ENCODE results near the gene PRR18.
A peak's percentile ranks its signal among the peaks of the same experiment; 100 is the strongest.

The PRR18 gene

DNA sequence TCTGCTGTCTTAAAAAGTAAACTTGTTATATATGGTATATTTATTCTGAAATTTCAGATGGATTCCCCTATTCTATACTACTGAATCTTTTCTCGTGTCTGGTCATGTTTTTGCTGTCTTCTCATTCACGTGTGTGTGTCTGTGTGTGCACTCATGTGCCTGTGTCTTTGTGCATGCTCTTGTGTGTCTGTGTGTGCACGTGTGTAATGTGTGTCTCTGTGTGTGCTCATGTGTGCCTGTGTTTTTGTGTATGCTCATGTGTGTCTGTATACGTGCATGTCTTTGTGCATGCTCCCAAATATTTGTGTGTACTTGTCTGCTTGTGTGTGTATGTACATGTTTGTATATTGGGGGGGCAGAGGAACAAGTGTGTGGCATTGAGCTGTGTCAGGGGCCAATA is 34.0 kb downstream of the PRR18 start:
- DNase-seq = no peak

DNA sequence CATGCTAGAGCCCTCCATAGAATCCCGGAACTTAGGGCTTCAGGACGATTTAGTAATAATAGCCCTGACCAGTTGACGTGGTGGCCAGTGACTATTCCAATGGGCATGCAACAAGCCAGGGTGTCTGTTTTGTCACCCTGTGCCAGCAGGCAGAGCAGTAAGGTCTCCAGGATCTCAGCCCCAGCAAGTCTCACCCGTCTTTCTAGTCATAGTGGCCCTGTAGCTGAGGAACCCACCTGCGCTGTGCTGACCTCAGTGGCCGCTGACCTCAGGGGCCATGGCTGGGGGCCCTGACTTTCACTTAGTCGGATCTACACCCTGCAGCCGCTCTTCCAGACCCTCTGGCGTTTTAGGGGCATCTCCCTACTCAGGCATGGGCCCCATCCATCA is 36.8 kb downstream of the PRR18 start:
- DNase-seq = no peak

- no peak for DNase-seq
Measured at GRCh38 chr6:166270706-166271375, 37.4 kb downstream of the PRR18 start.

- no peak for DNase-seq
Measured at GRCh38 chr6:166269301-166270039, 38.7 kb downstream of the PRR18 start.

DNA sequence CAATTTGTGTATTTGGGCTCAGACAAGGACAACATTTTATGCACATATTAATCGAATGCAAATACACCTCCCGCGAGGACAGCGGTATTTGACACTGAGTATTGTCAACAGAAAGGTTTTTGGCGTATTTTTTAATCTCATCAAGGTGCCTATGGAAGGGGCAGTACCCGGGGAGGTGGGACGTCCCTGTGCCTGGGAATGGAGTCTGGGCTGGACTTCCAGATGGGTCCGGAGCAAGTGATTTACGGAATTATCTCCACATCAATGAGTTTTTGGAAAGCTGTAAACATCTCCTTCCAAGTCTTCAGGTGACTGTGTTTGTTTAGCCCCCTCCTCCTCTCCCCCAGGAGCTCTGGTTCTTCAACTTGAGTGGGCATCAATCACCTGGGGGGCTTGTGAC is 39.8 kb downstream of the PRR18 start:
- DNase-seq = no peak

DNA sequence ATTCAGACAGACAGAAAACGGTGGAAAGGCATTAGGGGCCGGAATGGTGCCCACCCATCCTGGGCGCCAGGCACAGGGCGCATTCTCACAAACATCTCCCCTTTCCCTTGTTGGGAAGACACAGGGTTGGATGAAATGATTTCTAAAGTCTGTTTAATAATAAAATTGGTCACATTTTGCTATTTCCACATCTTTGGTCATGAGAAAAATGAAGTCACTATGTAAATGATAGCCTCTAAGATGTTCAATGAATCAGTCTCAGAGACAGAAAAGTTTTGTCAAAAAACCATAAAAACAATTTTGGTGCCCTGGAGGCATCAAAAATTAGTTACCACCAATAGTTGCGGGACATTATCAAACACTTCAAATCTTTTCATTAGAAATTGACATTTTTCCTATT is 40.7 kb downstream of the PRR18 start:
- DNase-seq = no peak

GRCh38 chr6:166266336-166266735 is 41.9 kb downstream of the PRR18 start:
- no peak for DNase-seq

- DNase-seq = no peak
Measured at GRCh38 chr6:166262743-166263515, 45.3 kb downstream of the PRR18 start.

DNA sequence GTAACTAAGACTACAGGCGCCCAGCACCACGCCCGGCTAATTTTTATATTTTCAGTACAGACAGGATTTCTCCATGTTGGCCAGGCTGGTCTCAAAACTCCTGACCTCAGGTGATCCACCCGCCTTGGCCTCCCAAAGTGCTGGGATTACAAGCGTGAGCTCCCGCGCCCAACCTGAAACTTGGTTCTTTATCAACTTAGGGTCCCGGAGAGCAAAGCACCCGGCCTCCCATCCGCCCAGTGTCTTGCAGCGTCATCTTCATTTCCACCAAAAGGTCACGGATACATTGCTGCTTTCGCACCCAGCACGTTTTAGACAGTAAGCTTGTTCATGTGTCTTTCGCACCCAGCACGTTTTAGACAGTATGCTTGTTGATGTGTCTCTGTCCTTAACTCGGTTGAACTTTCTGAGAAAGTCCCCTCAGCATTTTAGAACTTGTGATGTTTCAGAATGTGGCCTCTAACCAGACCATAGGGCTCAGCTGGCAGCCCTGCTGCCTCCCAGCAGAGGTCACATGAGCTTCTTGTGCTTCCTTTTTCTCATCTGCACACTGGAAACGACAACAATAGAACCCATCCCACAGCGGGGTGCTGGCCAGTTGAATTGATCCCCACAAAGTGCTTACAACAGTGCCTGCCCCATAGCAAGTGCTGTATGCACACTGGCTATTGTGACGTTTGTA is 48.8 kb downstream of the PRR18 start:
- DNase-seq = no peak

DNA sequence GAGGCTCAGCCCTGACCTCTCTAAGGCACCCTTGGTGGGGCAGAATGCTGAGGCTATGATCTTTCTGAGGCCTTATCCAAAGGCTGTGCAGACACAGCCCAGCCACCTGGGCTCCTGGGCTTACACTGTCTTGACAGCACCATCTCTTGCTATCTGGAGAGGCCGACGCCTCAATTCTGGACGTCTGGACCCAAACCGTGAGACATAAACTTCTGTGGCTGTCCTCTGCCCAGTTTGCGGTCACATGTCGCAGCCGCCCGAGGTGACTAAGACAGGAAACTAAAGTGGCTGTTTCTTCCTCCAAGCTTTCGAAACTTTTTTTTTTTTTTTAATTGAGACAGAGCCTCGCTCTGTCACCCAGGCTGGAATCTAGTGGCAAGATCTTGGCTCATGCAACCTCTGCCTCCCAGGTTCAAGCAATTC is 49.3 kb downstream of the PRR18 start:
- peak; percentile 65 for DNase-seq

- DNase-seq = peak; percentile 63
Measured at GRCh38 chr6:166257911-166258318, 50.3 kb downstream of the PRR18 start.

Data from activated CD4-positive, alpha-beta T cell treated with anti-CD3 and anti-CD28 coated beads, Interleukin-2, amount 50 U/mL, for 1 hour (primary cell).